ENCODE data around the gene ACSS3.

DNA sequence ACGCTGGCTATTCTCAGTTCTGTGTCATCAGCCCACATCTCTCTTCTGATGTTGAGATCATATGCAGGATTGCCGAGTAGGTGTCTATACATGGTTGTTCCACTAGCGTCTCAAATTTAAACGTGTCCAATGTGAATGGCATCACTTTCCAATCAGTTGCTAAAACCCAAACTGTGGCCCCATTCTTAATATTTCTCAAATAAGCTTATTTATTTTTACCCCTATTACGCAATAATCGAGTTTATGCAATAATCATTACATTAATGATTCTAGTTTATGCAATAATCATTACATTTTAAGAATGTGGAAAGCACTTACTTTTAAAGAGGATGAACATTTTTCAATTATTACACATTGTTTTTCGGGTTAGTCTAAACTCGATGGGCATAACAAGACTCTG, 47.8 kb downstream of the ACSS3 start:
- no peak for TF ChIP-seq CTCF (IDR thresholded peaks at IDR 0.05)
- TF ChIP-seq POLR2A (IDR thresholded peaks at IDR 0.05): no peak

Measured in ovary (tissue), 3 donors.